H1 (cell line): ENCODE measurements around the gene CDX2. TPM values are rescaled to one million over a fixed set of nuclear protein-coding genes. Genes with fewer than 3 reads are reported as not detected.

Experiments
- CHD7 ChIP-seq: fragments of 300-600 bp; sonication (generic); IDR thresholded peaks from 2 replicates; pipeline ENCODE4 v1.7.1; 2012; ENCODE audit warnings: low read length, moderate library complexity, mild to moderate bottlenecking, inconsistent platforms; ENCODE audit not compliant: insufficient replicate concordance
- CTCF ChIP-seq, 3 experiments: IDR thresholded peaks; 1 replicate in 2 of 3; 2 replicates in 1 of 3; pipeline versions ENCODE4 v1.5.1 to v1.6.1; 2011; ENCODE audit warnings: low read length in 3 of 3, mild to moderate bottlenecking in 3 of 3, inconsistent platforms in 2 of 3, low read depth in 1 of 3, moderate library complexity in 1 of 3; ENCODE audit not compliant: insufficient read depth in 1 of 3; ENCODE audit errors: control extremely low read depth in 1 of 3
- EGR1 ChIP-seq: IDR thresholded peaks from 2 replicates; pipeline ENCODE4 v1.6.1; 2011; ENCODE audit warnings: low read depth, low read length, borderline replicate concordance
- HDAC6 ChIP-seq: IDR thresholded peaks from one replicate; pipeline ENCODE4 v1.7.1; 2012; ENCODE audit warnings: low read depth, mild to moderate bottlenecking, inconsistent platforms, low read length, moderate library complexity
- SAP30 ChIP-seq: fragments of 300-600 bp; sonication (generic); IDR thresholded peaks from 2 replicates; pipeline ENCODE4 v1.7.1; 2012; ENCODE audit warnings: low read length, moderate library complexity, mild to moderate bottlenecking, inconsistent platforms; ENCODE audit not compliant: insufficient read depth, insufficient replicate concordance
- SP4 ChIP-seq: IDR thresholded peaks from 2 replicates; pipeline ENCODE4 v1.6.1; 2012; ENCODE audit warnings: low read length, inconsistent platforms
- polyA plus RNA-seq, 7 experiments: library from polyadenylated mRNA; depleted of rRNA in 3 of 7; stranded (reverse) in 5 of 7; unstranded in 2 of 7; fragments of >200 nt in 5 of 7; fragments of 200-250 nt in 2 of 7; gene quantifications; 1 replicate in 5 of 7; 2 replicates in 1 of 7; 4 replicates in 1 of 7; pipeline versions ENCODE4 v1.2.1 to v1.2.3, GENCODE V29; 2011 to 2013; ENCODE audit warnings: missing spikeins in 2 of 7, mixed read lengths in 2 of 7
- total RNA-seq: library from RNA; stranded (reverse); fragmentation: NEBNext Ultra II Directional; extraction: Animal tissue kit (Norgen Biotek cat#: 25700); gene quantifications from 2 replicates; pipeline ENCODE4 v1.2.1, GENCODE V29; 2021

CDX2 gene
- total and polyA plus RNA-seq, 2 of the 8 experiments (the other 6 are each of a cell fraction or from before 2014, with no cell fraction given): 0.09 TPM; not detected in 1

GRCh38 chr13:27965740-27966640 is 3.1 kb downstream of the CDX2 start (continued):
- TF ChIP-seq CHD7 (peak; percentile 84), EGR1 (no peak), SP4 (no peak), CTCF (IDR thresholded peaks at IDR 0.05; ENCODE audit: control extremely low read depth in 1 of 3, insufficient read depth in 1 of 3, low read depth in 1 of 3, low read length in 3 of 3) (no peak), HDAC6 (no peak), SAP30 (no peak)
